Ramos (cell line): ENCODE results near the gene RAB3C.

ENCODE experiments used
- in situ Hi-C: fragments of 300-500 bp; cut with MboI; formaldehyde crosslinking; loops from one replicate; pipeline ENCODE4 v1.14.3; 2022; ENCODE audit warnings: low sequenced_read_pairs; ENCODE audit not compliant: unreplicated experiment

Gene RAB3C

GRCh38 chr5:58717303-58718007 is 134.6 kb downstream of the RAB3C start:
- in situ Hi-C loops: no loop called here

GRCh38 chr5:58718269-58718978 is 135.5 kb downstream of the RAB3C start:
- in situ Hi-C loops: no loop called here

DNA sequence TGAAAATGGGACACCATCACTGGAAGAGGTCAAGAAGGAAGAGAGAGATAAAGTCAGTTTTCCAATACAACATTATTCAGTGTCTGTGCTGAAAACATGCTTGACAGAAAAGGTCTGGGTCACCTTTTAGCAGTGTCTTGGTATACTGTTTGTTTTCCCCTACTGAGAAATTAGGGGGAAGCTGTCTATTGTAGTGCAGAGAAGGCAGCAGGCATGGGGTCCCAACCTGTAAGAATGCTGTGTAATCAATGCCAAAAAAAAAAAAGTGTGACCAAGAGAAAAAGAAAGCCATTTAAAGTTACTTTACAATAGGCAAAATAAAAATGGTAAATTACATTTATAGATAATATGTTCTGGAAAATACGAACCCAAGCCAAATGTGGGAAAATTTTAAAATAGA is 139.3 kb downstream of the RAB3C start:
- in situ Hi-C loops: no loop called here

- in situ Hi-C loops: no loop called here
Measured at GRCh38 chr5:58724992-58725391, 142.1 kb downstream of the RAB3C start.

DNA sequence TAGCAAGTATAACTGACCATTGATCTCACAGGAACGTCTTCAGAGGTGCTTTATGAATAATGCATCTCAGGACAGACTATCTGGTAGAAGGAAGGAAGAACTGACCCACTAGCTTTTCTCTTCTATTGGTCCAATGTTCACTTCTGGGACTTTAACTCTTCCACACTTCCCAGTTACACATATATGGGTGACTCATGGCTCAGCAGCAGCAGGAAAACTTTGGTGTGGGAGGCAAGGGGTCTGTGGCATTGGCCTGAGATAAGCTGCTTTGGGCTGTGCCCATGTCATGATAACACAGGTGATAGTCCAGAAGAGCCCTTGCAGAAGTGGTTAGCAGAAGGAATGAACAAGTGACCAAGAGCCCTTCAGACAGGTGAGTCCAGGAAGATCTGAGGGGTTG is 148.8 kb downstream of the RAB3C start:
- in situ Hi-C loops: no loop called here

DNA sequence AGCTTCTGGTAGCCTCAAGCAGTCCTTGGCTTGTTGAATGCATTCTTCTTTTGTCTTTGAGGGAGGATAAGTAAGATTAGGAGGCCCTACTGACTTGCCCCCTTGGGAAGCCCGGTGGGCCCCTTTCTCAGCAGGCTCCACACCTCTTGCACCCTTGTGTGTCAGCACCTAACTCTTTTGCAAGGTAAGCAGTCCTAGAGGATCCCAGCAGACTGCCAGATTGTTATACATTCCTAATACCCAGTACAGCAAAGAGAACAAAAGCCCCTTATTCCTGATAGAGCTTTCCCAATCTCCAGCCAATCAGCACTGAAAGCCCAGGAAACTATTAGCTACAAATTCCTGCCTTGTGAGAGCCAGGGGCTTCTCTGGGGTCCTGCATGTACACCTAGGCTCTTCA is 152.8 kb downstream of the RAB3C start:
- in situ Hi-C loops: no loop called here

DNA sequence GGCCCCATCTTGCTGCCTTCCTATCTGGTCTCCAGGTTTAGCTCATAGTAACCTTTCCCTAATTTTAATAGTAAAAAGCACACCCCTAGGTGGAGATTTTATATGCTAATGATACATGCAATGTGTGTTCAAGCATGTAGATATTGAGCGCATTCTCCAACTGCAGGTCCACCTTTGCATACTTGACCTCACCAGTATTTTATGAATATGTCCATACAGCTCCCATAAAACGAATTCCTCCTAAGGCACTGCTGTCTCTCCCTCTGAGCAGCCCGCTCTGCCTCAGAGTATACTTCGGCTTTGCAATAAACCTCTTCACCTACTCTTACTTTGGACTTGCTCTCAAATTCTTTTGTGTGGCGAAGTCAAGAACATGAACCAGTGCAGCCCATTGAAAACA is 153.3 kb downstream of the RAB3C start:
- in situ Hi-C loops: no loop called here

DNA sequence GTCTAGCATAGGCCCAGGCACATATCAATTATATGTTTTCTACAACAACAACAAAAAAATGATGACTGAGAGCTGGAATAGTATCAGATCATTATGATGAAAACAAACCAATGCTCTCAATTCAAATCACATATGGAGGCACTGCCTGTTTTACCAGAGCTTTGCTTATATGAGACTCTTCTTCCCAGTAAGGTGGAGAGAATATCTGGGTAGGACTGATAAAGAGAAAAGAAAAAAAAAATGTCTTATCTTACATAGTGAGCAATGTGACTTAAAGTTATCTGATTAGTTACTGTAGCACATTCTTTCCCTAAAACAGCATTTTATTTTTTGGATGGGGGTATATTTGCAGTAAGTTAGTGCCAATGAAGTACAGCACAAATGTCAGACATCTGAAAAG is 154.8 kb downstream of the RAB3C start:
- in situ Hi-C loops: no loop called here

DNA sequence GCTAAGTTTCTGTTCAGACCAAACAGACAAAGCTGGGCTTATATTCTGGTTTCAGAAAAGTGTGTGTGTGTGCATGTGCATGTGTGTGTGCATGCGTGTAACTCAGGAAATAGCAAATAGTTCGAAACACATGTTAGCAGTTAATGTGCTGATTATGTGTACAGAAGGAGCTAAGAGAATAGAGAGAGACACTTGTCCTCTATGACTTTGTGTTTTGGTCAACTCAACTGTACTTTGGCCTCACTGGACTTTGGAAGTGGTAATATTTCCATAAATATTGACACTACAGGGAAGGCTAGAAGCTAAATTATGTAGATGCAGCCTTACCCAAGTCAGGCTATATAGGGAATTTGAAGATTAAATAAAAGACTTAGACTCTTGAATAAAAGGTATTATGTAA is 155.5 kb downstream of the RAB3C start:
- in situ Hi-C loops: no loop called here

DNA sequence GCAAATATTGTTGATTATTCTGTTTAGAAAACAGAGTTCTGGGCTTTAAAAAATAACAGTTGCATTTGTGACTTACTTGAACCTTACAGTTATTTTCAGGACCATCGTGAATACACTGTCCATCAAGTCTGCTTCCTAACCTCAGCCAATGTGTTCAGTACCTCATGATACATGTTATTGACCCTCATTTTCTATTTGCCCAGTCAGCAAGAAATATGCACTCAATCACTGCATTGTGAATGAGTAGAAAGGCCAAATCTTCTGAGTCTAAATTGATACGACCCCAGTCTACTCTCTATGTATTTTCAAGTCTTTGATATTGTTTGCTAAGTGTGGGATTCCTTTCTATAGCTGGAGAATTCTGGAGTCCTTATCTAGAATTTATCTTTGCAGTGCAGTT is 156.2 kb downstream of the RAB3C start:
- in situ Hi-C loops: no loop called here

DNA sequence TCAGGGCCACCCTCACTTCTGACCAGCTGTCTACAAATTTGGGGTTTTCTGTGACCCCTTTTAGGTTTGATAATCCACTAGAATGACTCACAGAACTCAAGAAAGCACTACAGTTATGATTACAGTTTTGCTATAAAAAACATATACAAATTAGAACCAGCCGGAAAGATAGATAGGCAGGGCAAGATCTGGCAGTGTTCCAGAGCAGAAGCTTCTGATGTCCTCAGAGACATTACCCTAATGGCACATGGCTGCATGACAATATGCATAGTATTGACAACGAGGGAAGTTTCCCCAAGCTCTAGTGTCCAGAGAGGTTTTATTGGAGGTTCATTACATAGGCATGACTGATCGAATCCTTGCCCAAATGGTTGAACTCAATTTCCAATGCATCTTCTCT is 158.1 kb downstream of the RAB3C start:
- in situ Hi-C loops: no loop called here

DNA sequence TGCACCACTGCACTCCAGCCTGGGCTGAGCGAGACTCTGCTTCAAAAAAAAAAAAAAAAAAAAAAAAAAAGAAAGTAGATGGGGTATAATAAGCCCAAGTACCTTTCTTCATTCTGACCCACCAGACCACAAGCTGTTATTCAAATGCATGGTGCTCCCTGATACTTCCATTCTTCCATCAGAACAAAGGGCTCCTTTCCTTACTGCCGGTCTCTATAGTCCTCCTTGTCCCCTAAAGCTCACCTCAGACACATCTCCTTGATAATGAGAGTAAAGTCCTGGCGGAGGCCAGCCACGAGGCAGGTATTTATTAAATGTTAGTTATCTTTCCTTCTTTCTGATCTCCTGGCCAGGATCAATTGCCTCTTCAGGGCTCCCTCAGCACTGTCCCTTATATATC is 162.5 kb downstream of the RAB3C start:
- in situ Hi-C loops: no loop called here

- in situ Hi-C loops: no loop called here
Measured at GRCh38 chr5:58746321-58746720, 163.4 kb downstream of the RAB3C start.

DNA sequence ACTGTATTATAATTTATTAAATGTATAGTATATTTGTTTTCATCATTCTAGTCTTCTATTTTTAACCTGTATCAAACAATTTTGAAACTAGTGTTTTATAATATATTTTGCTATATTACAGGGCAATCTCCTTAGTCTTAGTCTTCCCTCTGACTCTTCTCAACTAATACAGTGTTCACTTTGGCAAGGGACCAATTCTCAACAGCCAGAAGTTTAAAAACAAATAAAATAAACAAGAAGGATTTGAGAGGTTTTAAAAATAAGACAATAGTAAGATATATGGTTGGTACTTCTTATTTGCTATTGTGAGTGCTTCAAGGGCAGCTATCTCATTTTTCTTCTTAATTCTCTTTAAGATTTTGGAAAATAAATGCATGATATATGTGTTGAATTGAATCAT is 167.2 kb downstream of the RAB3C start:
- in situ Hi-C loops: no loop called here

DNA sequence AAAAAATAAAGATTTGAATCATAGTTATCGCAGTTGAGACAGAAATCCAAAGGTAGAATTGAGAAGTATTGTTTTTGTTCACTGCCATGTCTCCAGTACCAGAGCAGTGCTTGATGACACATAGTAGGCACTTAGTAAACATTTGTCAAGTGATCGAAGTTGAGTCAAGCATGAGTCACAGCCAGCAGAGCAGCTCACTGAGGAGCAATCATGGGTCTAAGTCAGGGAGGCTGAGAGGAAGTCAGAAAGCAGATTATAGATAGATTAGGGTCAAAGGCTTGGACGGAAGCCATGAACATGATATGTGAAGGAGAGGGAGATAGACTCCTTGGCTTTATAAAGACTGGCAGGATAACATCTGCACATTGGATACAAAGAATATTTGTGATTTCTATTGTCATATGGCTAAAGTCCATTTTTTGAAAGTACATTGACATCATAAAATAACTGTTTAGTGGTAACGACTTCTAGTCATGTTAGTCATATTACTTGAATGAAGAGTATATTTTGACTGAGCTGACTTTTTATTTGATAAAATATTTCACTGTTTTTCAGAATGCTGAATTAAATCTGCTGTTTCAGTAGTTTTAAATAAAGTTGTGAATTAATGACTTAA is 168.5 kb downstream of the RAB3C start:
- in situ Hi-C loops: no loop called here

- in situ Hi-C loops: no loop called here
Measured at GRCh38 chr5:58752104-58752503, 169.2 kb downstream of the RAB3C start.

GRCh38 chr5:58753446-58753845 is 170.6 kb downstream of the RAB3C start:
- in situ Hi-C loops: no loop called here

GRCh38 chr5:58754250-58754649 is 171.4 kb downstream of the RAB3C start:
- in situ Hi-C loops: no loop called here

DNA sequence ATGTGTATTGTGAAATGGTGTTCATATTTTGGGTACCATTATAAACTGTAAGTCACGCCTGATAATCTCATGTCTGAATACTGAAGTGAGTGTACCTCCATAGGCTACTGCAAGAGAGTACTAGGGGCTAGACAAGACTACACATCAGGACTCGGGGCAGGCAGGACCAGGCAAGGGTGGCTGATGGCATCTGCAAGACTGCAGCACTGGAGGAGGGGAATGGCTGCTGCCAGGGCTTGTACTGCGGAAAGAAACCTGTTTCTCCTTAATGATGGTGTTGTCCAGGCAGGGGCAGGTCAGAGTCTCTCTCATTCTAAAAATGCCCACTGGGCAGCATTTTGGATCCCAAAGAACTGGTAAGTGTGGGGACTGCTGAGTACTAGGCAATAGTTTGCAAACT is 172.5 kb downstream of the RAB3C start:
- in situ Hi-C loops: no loop called here

GRCh38 chr5:58759745-58760144 is 176.9 kb downstream of the RAB3C start:
- in situ Hi-C loops: no loop called here

DNA sequence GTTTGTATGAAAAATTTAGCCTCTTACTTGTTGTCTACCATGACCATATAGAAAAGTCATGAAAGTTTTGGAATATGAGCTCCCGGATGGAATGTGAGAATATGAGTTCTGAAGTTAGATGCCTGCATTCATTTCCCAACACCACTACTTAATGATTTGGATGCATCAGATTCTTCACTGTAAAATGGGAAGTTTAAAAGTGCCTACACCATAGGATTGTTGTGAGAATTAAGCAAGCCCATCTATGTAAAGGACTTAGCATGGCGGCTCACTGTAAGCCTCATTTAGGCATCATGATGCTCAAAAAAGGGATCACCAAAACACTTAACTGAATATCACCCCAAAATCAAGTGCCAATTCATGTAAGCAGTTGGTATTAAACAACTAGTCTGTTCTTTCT is 177.3 kb downstream of the RAB3C start:
- in situ Hi-C loops: no loop called here

- in situ Hi-C loops: no loop called here
Measured at GRCh38 chr5:58761407-58761806, 178.5 kb downstream of the RAB3C start.
